Keratinocyte (primary cell): ENCODE results near the gene GNPTG. TPM values are rescaled to one million over a fixed set of nuclear protein-coding genes. Genes with fewer than 3 reads are reported as not detected.

ENCODE experiments used
- DNase-seq: peaks from one replicate; pipeline ENCODE4 v3.0.0-alpha.2; 2011; ENCODE audit warnings: low read depth, missing footprints, low spot score
- FAIRE-seq: peaks from 2 replicates; lab custom pipeline; 2011; peaks lifted over from hg19 to GRCh38; lab: Jason Lieb, UNC
- H2AFZ ChIP-seq: 2 replicates; pipeline ENCODE4 v1.6.0; 2012; ENCODE audit warnings: low read length, control low read depth, inconsistent platforms; ENCODE audit not compliant: control insufficient read depth
- H3K27ac ChIP-seq: 2 replicates; pipeline ENCODE4 v1.5.1; 2011; ENCODE audit warnings: low read length; ENCODE audit not compliant: control insufficient read depth, insufficient read depth
- H3K27me3 ChIP-seq: 3 replicates; pipeline ENCODE4 v1.6.0; 2011; ENCODE audit warnings: low read length; ENCODE audit not compliant: control insufficient read depth, insufficient read depth; ENCODE audit errors: extremely low read depth
- H3K36me3 ChIP-seq, 2 experiments: 2 replicates in 1 of 2; 3 replicates in 1 of 2; pipeline ENCODE4 v1.5.1; 2011; ENCODE audit warnings: low read length in 2 of 2, mild to moderate bottlenecking in 1 of 2; ENCODE audit not compliant: control insufficient read depth in 2 of 2, insufficient read depth in 2 of 2; ENCODE audit errors: extremely low read depth in 1 of 2
- H3K4me1 ChIP-seq: 3 replicates; pipeline ENCODE4 v1.5.1; 2011; ENCODE audit warnings: low read length; ENCODE audit not compliant: control insufficient read depth, insufficient read depth; ENCODE audit errors: extremely low read depth
- H3K4me2 ChIP-seq: 3 replicates; pipeline ENCODE4 v1.6.0; 2011; ENCODE audit warnings: low read depth, low read length; ENCODE audit not compliant: control insufficient read depth, insufficient read depth; ENCODE audit errors: extremely low read depth
- H3K4me3 ChIP-seq, 3 experiments: fragments of 200-600 bp in 1 of 3; sonication (generic) in 1 of 3; 2 replicates in 2 of 3; 3 replicates in 1 of 3; pipeline ENCODE4 v1.5.1; 2011 to 2016; ENCODE audit warnings: low read length in 3 of 3, mild to moderate bottlenecking in 3 of 3, control low read depth in 2 of 3, inconsistent platforms in 1 of 3, low read depth in 1 of 3, mixed read lengths in 1 of 3, mixed run types in 1 of 3, moderate library complexity in 1 of 3; ENCODE audit not compliant: control insufficient read depth in 2 of 3, insufficient read depth in 2 of 3; ENCODE audit errors: extremely low read depth in 1 of 3
- H3K79me2 ChIP-seq: 2 replicates; pipeline ENCODE4 v1.6.0; 2012; ENCODE audit warnings: low read length; ENCODE audit not compliant: control insufficient read depth, insufficient read depth
- H3K9ac ChIP-seq: 3 replicates; pipeline ENCODE4 v1.6.0; 2011; ENCODE audit warnings: low read length; ENCODE audit not compliant: control insufficient read depth, insufficient read depth; ENCODE audit errors: extremely low read depth
- H3K9me1 ChIP-seq: 3 replicates; pipeline ENCODE4 v1.6.0; 2011; ENCODE audit warnings: low read length; ENCODE audit not compliant: control insufficient read depth, insufficient read depth; ENCODE audit errors: extremely low read depth
- H3K9me3 ChIP-seq: 2 replicates; pipeline ENCODE4 v1.5.1; 2012; ENCODE audit warnings: low read depth, low read length; ENCODE audit not compliant: control insufficient read depth
- H4K20me1 ChIP-seq: 3 replicates; pipeline ENCODE4 v1.6.0; 2011; ENCODE audit warnings: low read length; ENCODE audit not compliant: control insufficient read depth, insufficient read depth; ENCODE audit errors: extremely low read depth
- EZH2 ChIP-seq: IDR thresholded peaks from one replicate; pipeline ENCODE4 v1.6.1; 2012; ENCODE audit warnings: inconsistent platforms, mild to moderate bottlenecking, low read length, moderate library complexity
- dilution Hi-C: fragments of 300-500 bp; cut with MboI; formaldehyde crosslinking; loops from one replicate; pipeline ENCODE4 v1.7.0; 2020; ENCODE audit warnings: low sequenced_read_pairs; ENCODE audit not compliant: extremely low pct_ligation_motif_present
- polyA plus RNA-seq, 5 experiments: library from polyadenylated mRNA; depleted of rRNA in 3 of 5; stranded (reverse) in 3 of 5; stranded (forward) in 1 of 5; unstranded in 1 of 5; fragments of >200 nt; gene quantifications; 1 replicate in 1 of 5; 2 replicates in 3 of 5; 3 replicates in 1 of 5; pipeline versions ENCODE4 v1.2.1 to v1.2.3, GENCODE V29; 2011 to 2012; ENCODE audit warnings: missing spikeins in 2 of 5, low read depth in 1 of 5, low replicate concordance in 1 of 5
- TF ChIP-seq, protein P1 (sequence below), 3 experiments: IDR thresholded peaks in 1 of 3; conservative IDR thresholded peaks in 1 of 3; optimal IDR thresholded peaks in 1 of 3; 2 replicates in 2 of 3; 3 replicates in 1 of 3; pipeline versions ENCODE3 to v1.5.1; 2011; ENCODE audit warnings: low read length in 3 of 3, mild to moderate bottlenecking in 3 of 3, moderate library complexity in 2 of 3, control low read depth in 1 of 3, inconsistent platforms in 1 of 3; ENCODE audit not compliant: insufficient read depth in 2 of 3; ENCODE audit errors: extremely low read depth in 1 of 3

The GNPTG gene
- polyA plus RNA-seq, 1 donor (not counting 4 experiments of a cell fraction or from before 2014, with no cell fraction given): 30.9 TPM

DNA sequence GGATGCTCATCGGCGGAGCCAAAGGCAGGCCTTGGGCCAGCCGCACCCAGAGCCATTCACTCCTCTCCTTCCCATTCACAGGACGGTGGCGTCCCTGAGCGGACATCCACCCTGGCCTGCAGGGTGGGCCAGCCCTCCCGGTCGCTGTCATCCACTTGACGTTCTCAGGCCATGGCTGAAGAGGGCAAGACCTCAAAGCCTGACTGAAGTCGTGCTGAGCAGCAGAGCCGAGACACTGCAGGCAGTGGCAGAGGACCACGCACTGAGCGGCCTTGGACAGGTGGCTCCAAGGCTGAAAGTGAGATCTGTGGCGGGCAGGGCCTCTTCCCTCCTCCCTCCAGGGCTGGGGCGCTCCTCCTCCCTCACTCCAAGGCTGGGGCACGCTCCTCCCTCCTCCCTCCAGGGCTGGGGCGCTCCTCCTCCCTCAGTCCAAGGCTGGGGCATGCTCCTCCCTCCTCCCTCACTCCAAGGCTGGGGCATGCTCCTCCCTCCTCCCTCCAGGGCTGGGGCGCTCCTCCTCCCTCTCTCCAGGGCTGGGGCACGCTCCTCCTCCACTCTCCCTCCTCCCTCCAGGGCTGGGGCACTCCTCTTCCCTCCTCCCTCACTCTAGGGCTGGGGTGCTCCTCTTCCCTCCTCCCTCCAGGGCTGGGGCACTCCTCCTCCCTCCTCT is 24.1 kb downstream of the GNPTG start:
- Histone ChIP-seq H3K27ac (no peak overlapping the region), H4K20me1 (no peaks in the 10 kb centered on the region), H2AFZ (no peak overlapping the region), H3K4me2 (no peak overlapping the region), H3K9ac (no peak overlapping the region), H3K9me1 (no peaks in the 10 kb centered on the region), H3K79me2 (no peaks in the 10 kb centered on the region), H3K36me3 (no peaks in the 10 kb centered on the region), H3K27me3 (no peaks in the 10 kb centered on the region), H3K4me1 (peaks cover 7% of the 10 kb centered on the region), H3K9me3 (no peaks in the 10 kb centered on the region), H3K4me3 (no peak overlapping the region)
- DNase-seq (no peak), FAIRE-seq (no peak)
- TF ChIP-seq, protein P1, sequence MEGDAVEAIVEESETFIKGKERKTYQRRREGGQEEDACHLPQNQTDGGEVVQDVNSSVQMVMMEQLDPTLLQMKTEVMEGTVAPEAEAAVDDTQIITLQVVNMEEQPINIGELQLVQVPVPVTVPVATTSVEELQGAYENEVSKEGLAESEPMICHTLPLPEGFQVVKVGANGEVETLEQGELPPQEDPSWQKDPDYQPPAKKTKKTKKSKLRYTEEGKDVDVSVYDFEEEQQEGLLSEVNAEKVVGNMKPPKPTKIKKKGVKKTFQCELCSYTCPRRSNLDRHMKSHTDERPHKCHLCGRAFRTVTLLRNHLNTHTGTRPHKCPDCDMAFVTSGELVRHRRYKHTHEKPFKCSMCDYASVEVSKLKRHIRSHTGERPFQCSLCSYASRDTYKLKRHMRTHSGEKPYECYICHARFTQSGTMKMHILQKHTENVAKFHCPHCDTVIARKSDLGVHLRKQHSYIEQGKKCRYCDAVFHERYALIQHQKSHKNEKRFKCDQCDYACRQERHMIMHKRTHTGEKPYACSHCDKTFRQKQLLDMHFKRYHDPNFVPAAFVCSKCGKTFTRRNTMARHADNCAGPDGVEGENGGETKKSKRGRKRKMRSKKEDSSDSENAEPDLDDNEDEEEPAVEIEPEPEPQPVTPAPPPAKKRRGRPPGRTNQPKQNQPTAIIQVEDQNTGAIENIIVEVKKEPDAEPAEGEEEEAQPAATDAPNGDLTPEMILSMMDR (optimal IDR thresholded peaks at IDR 0.05 in 1 of 3, IDR thresholded peaks at IDR 0.05 in 1 of 3, conservative IDR thresholded peaks at IDR 0.05 in 1 of 3; ENCODE audit: extremely low read depth in 1 of 3, insufficient read depth in 2 of 3, low read length in 3 of 3): no peak
- TF ChIP-seq EZH2: no peak
- dilution Hi-C loops: no loop called here

DNA sequence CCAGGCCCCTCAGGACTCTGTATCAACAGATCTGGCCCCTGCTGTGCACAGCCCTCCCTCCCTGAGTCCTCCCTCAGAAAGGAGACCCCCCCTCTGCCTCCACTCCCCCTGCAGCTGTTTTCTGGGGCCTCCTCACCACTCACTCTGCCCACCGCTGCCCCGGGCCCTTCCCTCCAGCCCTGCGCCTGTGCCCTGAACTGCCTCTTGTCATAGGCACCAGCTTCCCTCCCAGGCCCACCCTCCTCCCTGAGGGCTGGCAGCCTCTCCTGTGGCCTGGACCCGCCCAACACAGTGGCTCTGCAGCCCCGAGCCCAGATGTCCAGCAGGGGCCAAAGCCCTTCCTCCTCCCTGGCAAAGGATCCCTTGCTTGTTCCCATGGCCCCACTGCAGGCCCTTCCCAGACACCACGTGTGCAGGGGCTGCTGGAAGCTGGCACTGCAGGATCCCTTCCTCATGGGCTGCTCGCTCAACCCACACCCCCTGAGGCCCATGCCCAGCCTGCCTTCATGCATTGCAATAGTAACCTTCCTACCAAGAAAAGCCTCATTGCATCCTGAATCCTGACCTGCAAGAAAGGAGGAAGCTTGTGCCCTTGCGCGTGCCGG is 25.8 kb downstream of the GNPTG start:
- H3K27ac ChIP-seq: no peak overlapping the region
- no peaks in the 10 kb centered on the region for H3K9me1 ChIP-seq
- peaks cover 7% of the 10 kb centered on the region for H3K4me1 ChIP-seq
- H3K9me3 ChIP-seq: no peaks in the 10 kb centered on the region
- DNase-seq (no peak), FAIRE-seq (no peak)
- H3K27me3 ChIP-seq: no peaks in the 10 kb centered on the region
- H3K79me2 ChIP-seq: no peaks in the 10 kb centered on the region
- H3K36me3 ChIP-seq: no peaks in the 10 kb centered on the region
- no peak overlapping the region for H3K4me3 ChIP-seq
- H3K4me2 ChIP-seq: no peak overlapping the region
- no peak for TF ChIP-seq EZH2
- TF ChIP-seq, protein P1 (optimal IDR thresholded peaks at IDR 0.05 in 1 of 3, IDR thresholded peaks at IDR 0.05 in 1 of 3, conservative IDR thresholded peaks at IDR 0.05 in 1 of 3; ENCODE audit: extremely low read depth in 1 of 3, insufficient read depth in 2 of 3, low read length in 3 of 3): no peak
- no peaks in the 10 kb centered on the region for H4K20me1 ChIP-seq
- dilution Hi-C loops: no loop called here
- no peak overlapping the region for H2AFZ ChIP-seq
- no peak overlapping the region for H3K9ac ChIP-seq
